Measurements from ENCODE around the gene BMI1. TPM values are rescaled to one million over a fixed set of nuclear protein-coding genes. Genes with fewer than 3 reads are reported as not detected.

The BMI1 gene
- total and polyA plus RNA-seq, 8 donors: 10.6 to 33.9 (median 22.0) TPM

DNA sequence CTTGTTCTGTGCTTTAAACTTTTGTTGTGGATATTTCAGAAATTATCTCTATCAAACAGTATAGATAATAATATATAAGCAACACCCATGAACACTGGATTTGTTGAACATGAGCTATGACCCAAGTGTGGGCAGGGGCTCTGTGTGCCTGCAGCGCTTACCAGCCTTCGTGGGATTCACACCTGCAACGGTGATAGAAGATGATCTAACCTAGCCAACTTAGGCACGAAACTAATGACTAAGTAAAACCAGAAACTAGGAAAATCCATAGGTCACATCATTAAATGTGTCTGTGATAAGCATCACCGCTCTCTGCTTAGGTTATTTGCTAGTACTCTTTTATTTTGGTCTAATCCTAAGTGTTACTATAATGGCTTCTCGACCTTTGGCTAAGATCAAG lies 42.4 kb downstream of the BMI1 start:
- Histone ChIP-seq H3K4me1 (no peaks in the 10 kb centered on the region), H3K4me3 (no peak overlapping the region), H3K27ac (no peak overlapping the region), H3K27me3 (peaks cover 0 to 4% (median 0%) of the 10 kb centered on the region in 4 donors), H3K36me3 (no peaks in the 10 kb centered on the region), H3K9me3 (no peaks in the 10 kb centered on the region)
- no peak for FAIRE-seq
- whole genome bisulfite sequencing, 2 donors: 91 to 96% methylated on average over 6 of the region's 6 CpGs
- ATAC-seq: no peak
- no peak for DNase-seq
- TF ChIP-seq, protein P1, sequence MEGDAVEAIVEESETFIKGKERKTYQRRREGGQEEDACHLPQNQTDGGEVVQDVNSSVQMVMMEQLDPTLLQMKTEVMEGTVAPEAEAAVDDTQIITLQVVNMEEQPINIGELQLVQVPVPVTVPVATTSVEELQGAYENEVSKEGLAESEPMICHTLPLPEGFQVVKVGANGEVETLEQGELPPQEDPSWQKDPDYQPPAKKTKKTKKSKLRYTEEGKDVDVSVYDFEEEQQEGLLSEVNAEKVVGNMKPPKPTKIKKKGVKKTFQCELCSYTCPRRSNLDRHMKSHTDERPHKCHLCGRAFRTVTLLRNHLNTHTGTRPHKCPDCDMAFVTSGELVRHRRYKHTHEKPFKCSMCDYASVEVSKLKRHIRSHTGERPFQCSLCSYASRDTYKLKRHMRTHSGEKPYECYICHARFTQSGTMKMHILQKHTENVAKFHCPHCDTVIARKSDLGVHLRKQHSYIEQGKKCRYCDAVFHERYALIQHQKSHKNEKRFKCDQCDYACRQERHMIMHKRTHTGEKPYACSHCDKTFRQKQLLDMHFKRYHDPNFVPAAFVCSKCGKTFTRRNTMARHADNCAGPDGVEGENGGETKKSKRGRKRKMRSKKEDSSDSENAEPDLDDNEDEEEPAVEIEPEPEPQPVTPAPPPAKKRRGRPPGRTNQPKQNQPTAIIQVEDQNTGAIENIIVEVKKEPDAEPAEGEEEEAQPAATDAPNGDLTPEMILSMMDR (IDR thresholded peaks at IDR 0.05): no peak
- intact Hi-C loops (cut with DNase I): no loop called here

DNA sequence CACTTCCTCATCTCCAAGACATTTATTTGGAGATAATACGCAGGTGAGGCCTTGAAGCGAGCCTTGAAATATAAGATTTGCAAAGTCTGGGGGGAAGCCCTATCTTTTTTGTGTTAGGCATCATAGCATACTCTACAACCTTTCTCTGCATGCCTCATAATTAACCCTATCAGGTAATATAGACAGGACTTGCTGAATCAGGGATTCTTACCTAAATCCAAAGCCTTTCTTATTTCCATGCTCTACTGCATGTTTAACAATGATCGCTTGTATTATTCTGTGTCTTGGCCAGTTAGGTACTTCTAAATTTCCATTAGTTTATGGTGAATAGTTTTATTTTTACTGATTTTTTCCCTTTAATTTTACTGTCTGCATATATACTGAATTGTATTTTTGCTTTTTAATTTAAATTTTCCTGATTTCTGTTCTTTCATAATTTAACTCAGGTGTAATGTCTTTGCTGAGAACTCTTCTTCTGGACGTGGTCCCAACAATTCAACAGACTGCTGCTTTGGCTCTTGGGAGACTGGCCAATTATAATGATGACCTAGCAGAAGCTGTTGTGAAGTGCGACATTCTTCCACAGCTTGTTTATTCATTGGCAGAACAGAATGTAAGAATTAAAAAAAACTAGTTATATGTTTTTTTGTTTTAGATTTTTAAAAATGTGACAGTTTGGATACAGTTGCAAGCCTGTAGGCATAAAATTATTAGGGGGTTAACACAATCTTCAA lies 43.7 kb downstream of the BMI1 start:
- FAIRE-seq (no peak), ATAC-seq (peak in 1 of 4 donors; percentile 35), DNase-seq (no peak)
- peaks cover 0 to 4% (median 0%) of the 10 kb centered on the region in 4 donors for H3K27me3 ChIP-seq
- intact Hi-C loops (cut with DNase I): no loop called here
- no peaks in the 10 kb centered on the region for H3K9me3 ChIP-seq
- H3K4me3 ChIP-seq: no peak overlapping the region
- H3K27ac ChIP-seq: no peak overlapping the region
- TF ChIP-seq, protein P1 (IDR thresholded peaks at IDR 0.05): no peak
- WGBS, 2 donors: 91 to 94% methylated on average over 5 of the region's 5 CpGs
- H3K36me3 ChIP-seq: no peaks in the 10 kb centered on the region
- H3K4me1 ChIP-seq: no peaks in the 10 kb centered on the region

DNA sequence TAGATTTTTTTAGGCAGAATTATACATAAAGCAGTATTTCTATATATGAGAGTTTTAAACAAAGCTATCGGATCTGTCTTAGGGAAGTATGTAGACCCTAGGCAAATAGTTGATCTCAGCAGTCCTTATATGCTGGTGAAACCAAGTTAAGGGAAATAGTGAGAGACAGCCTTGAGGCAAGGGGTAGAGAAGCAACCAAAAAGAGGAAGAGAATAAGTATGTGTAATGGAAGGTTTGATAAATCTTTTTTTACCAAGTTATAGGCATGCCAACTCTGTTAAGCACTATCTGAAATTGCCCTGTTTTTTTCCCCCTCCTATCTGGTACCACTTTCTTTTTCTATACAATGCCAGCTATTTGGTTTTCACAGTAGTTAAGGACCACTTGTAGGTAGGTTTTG lies 44.3 kb downstream of the BMI1 start:
- 94 to 100% methylated on average over 1 of the region's 1 CpG for WGBS, 2 donors
- ATAC-seq (peak in 2 of 4 donors; percentile 64 to 65), FAIRE-seq (no peak)

DNA sequence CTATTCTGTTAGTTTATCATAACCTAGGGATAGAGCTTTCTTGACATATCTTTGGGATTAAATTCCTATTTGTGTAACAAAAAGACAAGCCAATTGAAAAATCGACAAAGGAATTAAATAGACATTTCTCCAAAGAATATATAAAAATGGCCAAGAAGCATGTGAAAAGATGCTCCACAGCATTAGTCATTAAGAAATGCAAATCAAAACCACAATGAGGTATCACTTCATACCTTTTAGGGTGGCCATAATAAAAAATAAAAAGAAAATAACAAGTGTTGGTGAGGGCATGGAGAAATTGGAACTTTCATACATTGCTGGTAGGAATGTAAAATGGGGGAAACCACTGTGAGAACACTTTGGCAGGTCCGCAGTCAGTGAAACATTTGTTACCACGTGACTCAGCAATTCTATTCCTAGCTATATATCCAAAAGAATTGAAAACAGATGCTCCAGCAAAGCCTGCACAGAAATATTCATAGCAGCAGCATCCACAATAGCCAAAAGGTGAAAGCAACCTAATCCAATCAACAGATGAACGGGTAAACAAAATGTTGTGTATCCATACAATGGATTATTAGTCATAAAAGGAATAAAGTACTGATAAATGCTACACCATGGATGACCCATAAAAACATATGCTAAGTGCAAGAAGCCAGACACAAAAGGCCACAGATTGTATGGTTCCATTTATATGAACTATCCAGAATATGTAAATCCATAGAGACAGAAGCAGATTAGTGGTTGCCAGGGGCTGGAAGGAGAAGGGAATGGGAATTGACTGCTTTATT lies 44.9 kb downstream of the BMI1 start:
- TF ChIP-seq, protein P1 (IDR thresholded peaks at IDR 0.05): no peak
- FAIRE-seq (no peak), ATAC-seq (no peak), DNase-seq (no peak)
- 80 to 81% methylated on average over 4 of the region's 4 CpGs for WGBS, 2 donors
- Histone ChIP-seq H3K9me3 (no peaks in the 10 kb centered on the region), H3K4me3 (no peak overlapping the region), H3K27me3 (peaks cover 0 to 4% (median 0%) of the 10 kb centered on the region in 4 donors), H3K27ac (no peak overlapping the region), H3K4me1 (no peaks in the 10 kb centered on the region), H3K36me3 (no peaks in the 10 kb centered on the region)
- intact Hi-C loops (cut with DNase I): no loop called here

More for the DNA sequence above, 44.3 kb downstream of the BMI1 start:
- DNase-seq: no peak
- H3K36me3 ChIP-seq: no peaks in the 10 kb centered on the region
- no peaks in the 10 kb centered on the region for H3K4me1 ChIP-seq
- TF ChIP-seq, protein P1 (IDR thresholded peaks at IDR 0.05): no peak
- no peak overlapping the region for H3K27ac ChIP-seq
- H3K4me3 ChIP-seq: no peak overlapping the region
- intact Hi-C loops (cut with DNase I): no loop called here
- no peaks in the 10 kb centered on the region for H3K9me3 ChIP-seq
- H3K27me3 ChIP-seq: peaks cover 0 to 4% (median 0%) of the 10 kb centered on the region in 4 donors

DNA sequence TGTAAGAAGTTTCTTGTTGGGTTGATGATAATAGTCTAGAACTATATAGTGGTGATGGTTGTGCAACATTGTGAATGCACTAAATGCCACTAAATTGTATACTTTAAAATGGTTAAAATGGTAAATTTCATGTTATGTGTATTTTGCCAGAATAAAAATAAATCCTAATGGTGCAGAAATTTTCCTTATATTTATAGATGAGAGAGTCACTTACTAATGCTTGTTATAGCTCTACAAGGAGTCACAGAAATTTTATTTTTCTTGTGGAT lies 45.5 kb downstream of the BMI1 start:
- peaks cover 0 to 4% (median 0%) of the 10 kb centered on the region in 4 donors for H3K27me3 ChIP-seq
- no peak for ATAC-seq
- H3K36me3 ChIP-seq: no peaks in the 10 kb centered on the region
- intact Hi-C loops (cut with DNase I): no loop called here
- H3K4me3 ChIP-seq: no peak overlapping the region
- H3K27ac ChIP-seq: no peak overlapping the region
- H3K9me3 ChIP-seq: no peaks in the 10 kb centered on the region
- FAIRE-seq: no peak
- no peak for DNase-seq
- TF ChIP-seq, protein P1 (IDR thresholded peaks at IDR 0.05): no peak
- H3K4me1 ChIP-seq: no peaks in the 10 kb centered on the region

Measured in pancreas (tissue), 10 donors.